Retina (tissue), 1 donor: ENCODE measurements around the gene NRF1.
"Not testable (repeated sequence)": the region's sequence is repeated elsewhere in the genome, so short reads cannot be mapped to it uniquely, and the experiment has no call there.

Experiments
- DNase-seq: peaks from one replicate; pipeline ENCODE4 v3.0.0-alpha.2; 2016

The NRF1 gene

GRCh38 chr7:129611246-129612111, at the start of gene NRF1:
TSS of gene NRF1 (plus strand) at chr7:129611720. CDS start at chr7:129657352, 45,632 bp downstream.
- peak; percentile 98 for DNase-seq

DNA sequence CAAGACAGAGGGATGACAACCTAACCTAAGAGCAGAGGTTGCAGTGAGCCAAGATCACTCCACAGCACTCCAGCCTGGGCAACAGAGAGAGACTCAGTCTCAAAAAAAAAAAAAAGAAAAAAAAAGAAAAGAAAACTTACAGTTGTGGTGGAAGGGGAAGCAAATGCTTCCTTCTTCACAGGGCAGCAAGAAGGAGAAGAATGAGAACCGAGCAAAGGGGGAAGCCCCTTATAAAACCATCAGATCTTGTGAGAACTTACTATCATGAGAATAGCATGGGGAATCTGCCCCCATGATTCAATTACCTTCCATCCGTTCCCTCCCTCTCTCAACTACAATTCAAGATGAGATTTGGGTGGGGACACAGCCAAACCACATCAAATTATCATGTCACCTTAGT, 45.2 kb upstream of the NRF1 start:
- not testable (repeated sequence) for DNase-seq

GRCh38 chr7:129567377-129567776, 44.1 kb upstream of the NRF1 start:
- no peak for DNase-seq

- DNase-seq = no peak
Observed at GRCh38 chr7:129568240-129568639, 43.3 kb upstream of the NRF1 start.

- no peak for DNase-seq
Observed at GRCh38 chr7:129569326-129569725, 42.2 kb upstream of the NRF1 start.

DNA sequence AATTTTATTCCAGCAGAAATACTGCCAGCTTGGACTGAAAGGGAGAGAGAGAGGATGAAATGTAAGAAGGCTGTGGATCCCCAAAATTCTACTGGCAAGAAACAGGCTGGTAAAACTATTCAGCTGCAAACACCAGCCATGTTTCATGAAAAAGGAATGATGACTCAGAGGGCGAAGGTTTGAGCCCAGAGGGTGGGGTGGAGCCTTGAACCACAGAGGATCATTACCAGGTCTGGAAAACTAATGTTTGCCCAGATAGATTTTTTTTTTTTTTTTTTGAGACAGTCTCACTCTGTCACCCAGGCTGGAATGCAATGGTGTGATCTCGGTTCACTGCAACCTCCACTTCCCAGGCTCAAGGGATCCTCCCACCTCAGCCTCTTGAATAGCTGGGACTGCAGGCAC, 41.7 kb upstream of the NRF1 start:
- no peak for DNase-seq

- DNase-seq = no peak
Observed at GRCh38 chr7:129571201-129571600, 40.3 kb upstream of the NRF1 start.

DNA sequence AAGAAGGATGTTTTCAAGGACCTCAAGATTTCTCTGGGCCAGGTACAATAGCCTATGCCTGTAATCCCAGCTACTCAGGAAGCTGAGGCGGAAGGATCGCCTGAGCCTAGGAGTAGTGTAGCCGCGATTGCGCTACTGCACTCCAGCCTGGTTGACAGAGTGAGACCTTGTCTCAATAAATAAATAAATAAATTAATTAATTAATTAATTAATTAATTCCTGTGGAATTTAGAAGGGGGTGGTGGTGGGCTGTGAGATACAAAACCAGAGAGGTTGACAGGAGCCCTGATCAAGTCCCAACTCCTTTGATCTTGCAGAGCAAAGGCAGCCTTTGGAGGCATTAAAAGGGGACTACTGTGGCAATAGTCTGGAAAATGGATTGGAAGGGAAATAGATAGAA, 39.3 kb upstream of the NRF1 start:
- DNase-seq = no peak

GRCh38 chr7:129574487-129574886, 37.0 kb upstream of the NRF1 start:
- no peak for DNase-seq

DNA sequence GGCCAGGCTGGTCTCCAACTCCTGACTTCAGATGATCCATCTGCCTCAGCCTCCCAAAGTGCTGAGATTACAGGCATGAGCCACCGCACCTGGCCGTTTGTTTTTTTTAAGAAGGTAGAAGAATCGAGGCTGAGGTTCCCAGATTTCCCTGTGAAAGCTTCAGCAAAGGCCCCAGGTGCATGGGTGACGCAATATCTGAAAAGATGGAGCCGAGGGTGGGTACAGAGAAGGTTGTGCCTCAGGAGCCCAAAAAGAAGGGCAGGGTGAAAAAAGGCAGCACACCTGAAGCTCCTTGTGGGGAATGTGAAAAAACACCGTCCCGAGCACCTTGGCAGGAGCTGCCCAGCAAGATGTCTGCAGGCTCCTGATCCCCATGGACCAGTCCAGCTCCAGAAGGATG, 35.8 kb upstream of the NRF1 start:
- no peak for DNase-seq

DNA sequence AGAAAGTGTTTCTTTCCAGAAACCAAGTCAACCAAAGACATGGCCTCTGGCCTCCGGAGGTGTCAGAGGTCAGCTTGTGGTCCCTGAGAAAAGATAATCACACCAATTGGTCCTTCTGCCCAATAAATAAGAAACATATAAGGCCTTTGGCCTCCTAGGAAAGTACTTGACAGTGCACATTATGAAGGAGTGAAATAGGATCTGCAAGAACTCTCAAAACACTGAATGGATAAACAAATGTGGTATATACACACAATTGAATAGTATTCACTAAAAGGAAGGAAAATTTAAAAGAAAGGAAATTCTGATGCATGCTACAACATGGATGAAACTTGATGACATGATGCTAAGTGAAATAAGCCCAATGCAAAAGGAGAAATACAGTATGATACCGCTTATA, 35.4 kb upstream of the NRF1 start:
- DNase-seq = no peak

DNA sequence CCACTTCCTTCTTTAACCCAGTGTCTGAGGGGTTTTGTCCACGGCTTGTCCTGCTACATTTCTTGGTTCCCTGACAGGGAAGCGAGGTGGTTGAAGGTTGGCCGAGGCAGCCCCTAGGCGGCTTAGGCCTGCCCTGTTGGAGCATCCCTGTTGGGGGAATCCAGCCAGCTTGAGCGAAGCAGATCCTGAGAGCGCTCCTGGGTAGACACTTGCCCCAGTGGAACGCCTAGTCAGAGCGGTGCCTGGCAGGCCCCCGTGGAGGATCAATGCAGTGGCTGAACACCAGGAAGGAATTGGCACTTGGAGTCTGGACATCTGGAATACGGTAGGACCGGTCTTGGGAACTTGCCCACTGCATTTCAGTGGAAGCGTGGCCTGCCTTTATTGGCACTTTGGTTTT, 32.7 kb upstream of the NRF1 start:
- DNase-seq = no peak

GRCh38 chr7:129586179-129586578, 25.3 kb upstream of the NRF1 start:
- DNase-seq = not testable (repeated sequence)

GRCh38 chr7:129588268-129588667, 23.3 kb upstream of the NRF1 start:
- no peak for DNase-seq

DNA sequence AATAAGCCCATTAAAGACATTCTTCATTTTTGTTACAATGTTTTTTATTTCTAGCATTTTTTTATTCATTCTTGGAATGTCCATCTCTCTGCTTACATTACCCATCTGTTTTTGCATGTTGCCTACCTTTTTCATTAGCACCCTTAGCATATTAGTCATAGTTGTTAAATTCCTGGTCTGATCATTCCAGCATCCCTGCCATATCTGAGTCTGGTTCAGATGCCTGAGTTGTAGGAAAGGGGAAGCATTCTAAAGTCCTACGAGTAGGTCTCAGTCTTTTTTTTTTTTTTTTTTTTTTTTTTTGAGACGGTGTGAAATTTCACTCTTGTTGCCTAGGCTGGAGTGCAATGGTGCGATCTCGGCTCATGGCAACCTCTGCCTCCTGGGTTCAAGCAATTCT, 19.7 kb upstream of the NRF1 start:
- DNase-seq = no peak

DNA sequence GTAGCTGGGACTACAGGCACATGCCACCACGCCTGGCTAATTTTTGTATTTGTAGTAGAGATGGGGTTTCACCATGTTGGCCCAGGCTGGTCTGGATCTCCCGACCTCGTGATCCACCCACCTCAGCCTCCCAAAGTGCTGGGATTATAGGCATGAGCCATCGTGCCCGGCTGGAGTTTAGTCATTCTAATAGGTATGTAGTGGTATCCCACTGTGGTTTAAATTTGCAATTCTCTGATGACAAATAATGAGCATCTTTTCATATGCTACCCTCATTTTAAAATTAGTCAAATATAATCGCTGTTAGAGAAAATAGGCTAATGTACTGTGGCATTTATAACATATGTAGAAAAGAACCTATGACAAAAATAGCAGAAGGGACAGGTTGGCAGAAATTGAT, 15.1 kb upstream of the NRF1 start:
- DNase-seq = not testable (repeated sequence)

GRCh38 chr7:129597672-129598071, 13.8 kb upstream of the NRF1 start:
- no peak for DNase-seq

GRCh38 chr7:129599174-129599573, 12.3 kb upstream of the NRF1 start:
- DNase-seq = no peak

DNA sequence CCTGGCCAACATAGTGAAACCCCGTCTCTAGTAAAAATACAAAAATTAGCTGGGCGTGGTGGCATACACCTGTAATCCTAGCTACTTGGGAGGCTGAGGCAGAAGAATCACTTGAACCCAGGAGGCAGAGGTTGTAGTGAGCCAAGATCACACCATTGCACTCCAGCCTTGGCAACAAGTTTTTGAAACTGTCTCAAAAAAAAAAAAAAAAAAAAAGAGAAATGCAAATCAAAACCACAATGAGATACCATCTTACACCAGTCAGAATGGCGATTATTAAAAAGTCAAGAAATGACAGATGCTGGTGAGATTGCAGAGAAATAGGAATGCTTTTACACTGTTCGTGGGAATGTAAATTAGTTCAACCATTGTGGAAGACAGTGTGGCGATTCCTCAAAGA, 7.9 kb upstream of the NRF1 start:
- DNase-seq = not testable (repeated sequence)

DNA sequence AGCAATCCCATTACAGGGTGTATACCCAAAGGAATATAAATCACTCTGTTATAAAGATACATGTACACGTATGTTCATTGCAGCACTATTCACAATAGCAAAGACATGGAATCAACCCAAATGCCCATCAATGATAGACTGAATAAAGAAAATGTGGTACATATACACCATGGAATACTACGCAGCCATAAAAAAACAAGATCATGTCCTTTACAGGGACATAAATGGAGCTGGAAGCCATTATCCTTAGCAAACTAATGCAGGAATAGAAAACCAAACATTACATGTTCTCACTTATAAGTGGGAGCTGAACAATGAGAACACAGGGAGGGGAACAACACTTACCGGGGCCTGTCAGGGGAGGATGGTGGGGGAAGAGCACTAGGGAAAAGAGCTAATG, 7.5 kb upstream of the NRF1 start:
- DNase-seq = not testable (repeated sequence)

GRCh38 chr7:129604713-129605437, 6.6 kb upstream of the NRF1 start:
- DNase-seq = no peak

- DNase-seq = no peak
Observed at GRCh38 chr7:129605960-129606614, 5.4 kb upstream of the NRF1 start.

- DNase-seq = no peak
Observed at GRCh38 chr7:129606803-129607202, 4.7 kb upstream of the NRF1 start.
